Progenitor cell of endocrine pancreas (in vitro differentiated cells): ENCODE data around the gene EGFL6. TPM values are rescaled to one million over a fixed set of nuclear protein-coding genes. Genes with fewer than 3 reads are reported as not detected.
A peak's percentile ranks its signal among the peaks of the same experiment; 100 is the strongest.
"Not testable (repeated sequence)": the region's sequence is repeated elsewhere in the genome, so short reads cannot be mapped to it uniquely, and the experiment has no call there.

ENCODE experiments used
- DNase-seq: peaks from one replicate; pipeline ENCODE4 v3.0.0; 2021; ENCODE audit warnings: low spot score; ENCODE audit not compliant: unreplicated experiment
- H3K27ac Mint-ChIP-seq: 2 replicates; pipeline ENCODE4 v1.8.0; 2021; ENCODE audit warnings: mild to moderate bottlenecking, moderate library complexity, mixed read lengths
- H3K27me3 Mint-ChIP-seq: 2 replicates; pipeline ENCODE4 v1.8.0; 2021; ENCODE audit warnings: mixed read lengths
- H3K36me3 Mint-ChIP-seq: 2 replicates; pipeline ENCODE4 v1.8.0; 2022; ENCODE audit warnings: mixed read lengths; ENCODE audit not compliant: insufficient read depth
- H3K4me1 Mint-ChIP-seq: 2 replicates; pipeline ENCODE4 v1.8.0; 2021; ENCODE audit warnings: low read depth, mixed read lengths
- H3K4me3 Mint-ChIP-seq: 2 replicates; pipeline ENCODE4 v1.8.0; 2021; ENCODE audit warnings: low read depth, mild to moderate bottlenecking, moderate library complexity, mixed read lengths
- H3K9me3 Mint-ChIP-seq: 2 replicates; pipeline ENCODE4 v1.8.0; 2021; ENCODE audit warnings: low read depth, mixed read lengths
- CTCF ChIP-seq: fragments of 200-600 bp; sonication (generic); IDR thresholded peaks from one replicate; pipeline ENCODE4 v1.5.0; 2021; ENCODE audit warnings: antibody characterized with exemption, mild to moderate bottlenecking; ENCODE audit not compliant: unreplicated experiment
- total RNA-seq: library from RNA; stranded (reverse); gene quantifications from 2 replicates; pipeline ENCODE4 v1.2.1, GENCODE V29; 2021

Gene EGFL6
- total RNA-seq, 1 donor from 2014 or later = 0.34 TPM

GRCh38 chrX:13645464-13646153 is 76.2 kb downstream of the EGFL6 start:
- TF ChIP-seq CTCF = no peak
- Mint-ChIP-seq H3K4me1 (peaks cover 1% of the 10 kb centered on the region), H3K36me3 (no peaks in the 10 kb centered on the region), H3K27me3 (no peaks in the 10 kb centered on the region), H3K27ac (no peak overlapping the region), H3K4me3 (no peak overlapping the region), H3K9me3 (peaks cover 14% of the 10 kb centered on the region)
- no peak for DNase-seq

GRCh38 chrX:13646154-13646549 is 76.8 kb downstream of the EGFL6 start:
- H3K9me3 Mint-ChIP-seq = peaks cover 15% of the 10 kb centered on the region
- TF ChIP-seq CTCF = peak; percentile 67
- H3K4me3 Mint-ChIP-seq = no peak overlapping the region
- H3K27ac Mint-ChIP-seq = no peak overlapping the region
- H3K27me3 Mint-ChIP-seq = no peaks in the 10 kb centered on the region
- no peaks in the 10 kb centered on the region for H3K36me3 Mint-ChIP-seq
- peak; percentile 23 for DNase-seq
- H3K4me1 Mint-ChIP-seq = peaks cover 1% of the 10 kb centered on the region

GRCh38 chrX:13647709-13648212 is 78.4 kb downstream of the EGFL6 start:
- Mint-ChIP-seq H3K4me1 (peaks cover 3% of the 10 kb centered on the region), H3K27me3 (no peaks in the 10 kb centered on the region), H3K27ac (no peak overlapping the region), H3K4me3 (no peak overlapping the region), H3K9me3 (peaks cover 21% of the 10 kb centered on the region), H3K36me3 (no peaks in the 10 kb centered on the region)
- TF ChIP-seq CTCF = no peak
- no peak for DNase-seq

- peaks cover 21% of the 10 kb centered on the region for H3K9me3 Mint-ChIP-seq
- not testable (repeated sequence) for H3K4me3 Mint-ChIP-seq, H3K27ac Mint-ChIP-seq
Observed at GRCh38 chrX:13648336-13648735, 78.9 kb downstream of the EGFL6 start.

GRCh38 chrX:13649838-13650237 is 80.4 kb downstream of the EGFL6 start:
- H3K9me3 Mint-ChIP-seq = peaks cover 18% of the 10 kb centered on the region
- no peaks in the 10 kb centered on the region for H3K36me3 Mint-ChIP-seq
- no peak overlapping the region for H3K4me3 Mint-ChIP-seq
- no peak for DNase-seq
- no peaks in the 10 kb centered on the region for H3K27me3 Mint-ChIP-seq
- peaks cover 3% of the 10 kb centered on the region for H3K4me1 Mint-ChIP-seq
- H3K27ac Mint-ChIP-seq = no peak overlapping the region
- no peak for TF ChIP-seq CTCF

More at GRCh38 chrX:13648336-13648735, 78.9 kb downstream of the EGFL6 start:
- DNase-seq, H3K27me3 Mint-ChIP-seq, H3K36me3 Mint-ChIP-seq, H3K4me1 Mint-ChIP-seq: not testable (repeated sequence)

GRCh38 chrX:13650318-13650717 is 80.9 kb downstream of the EGFL6 start:
- no peak for TF ChIP-seq CTCF
- Mint-ChIP-seq H3K27me3 (no peaks in the 10 kb centered on the region), H3K27ac (no peak overlapping the region), H3K9me3 (peaks cover 18% of the 10 kb centered on the region), H3K4me3 (no peak overlapping the region), H3K4me1 (peaks cover 3% of the 10 kb centered on the region), H3K36me3 (no peaks in the 10 kb centered on the region)
- DNase-seq = no peak
